Type B pancreatic cell (in vitro differentiated cells): ENCODE data around the gene CHD5. TPM values are rescaled to one million over a fixed set of nuclear protein-coding genes. Genes with fewer than 3 reads are reported as not detected.

Experiments used
- DNase-seq: peaks from one replicate; pipeline ENCODE4 v3.0.0; 2021; ENCODE audit warnings: mixed read lengths; ENCODE audit not compliant: unreplicated experiment; ENCODE audit errors: extremely low spot score
- H3K27ac Mint-ChIP-seq: 2 replicates; pipeline ENCODE4 v1.8.0; 2021; ENCODE audit warnings: mild to moderate bottlenecking, mixed read lengths
- H3K27me3 Mint-ChIP-seq: 2 replicates; pipeline ENCODE4 v1.8.0; 2021; ENCODE audit warnings: mixed read lengths
- H3K36me3 Mint-ChIP-seq: 2 replicates; pipeline ENCODE4 v1.8.0; 2021; ENCODE audit warnings: mixed read lengths
- H3K4me1 Mint-ChIP-seq: one replicate; pipeline ENCODE4 v1.8.0; 2021; ENCODE audit warnings: mixed read lengths; ENCODE audit not compliant: unreplicated experiment
- H3K4me3 Mint-ChIP-seq: 2 replicates; pipeline ENCODE4 v1.8.0; 2021; ENCODE audit warnings: mild to moderate bottlenecking, mixed read lengths
- H3K9me3 Mint-ChIP-seq: 2 replicates; pipeline ENCODE4 v1.8.0; 2021; ENCODE audit warnings: mixed read lengths
- total RNA-seq: library from RNA; stranded (reverse); gene quantifications from 2 replicates; pipeline ENCODE4 v1.2.1, GENCODE V29; 2021; ENCODE audit warnings: low replicate concordance
- TF ChIP-seq, protein P1 (sequence below): fragments of 200-600 bp; sonication (generic); conservative IDR thresholded peaks from 2 replicates; pipeline ENCODE4 v1.5.0; 2021; ENCODE audit warnings: antibody characterized with exemption, mild to moderate bottlenecking

The CHD5 gene
- total RNA-seq, 1 donor from 2014 or later = 0.70 TPM

DNA sequence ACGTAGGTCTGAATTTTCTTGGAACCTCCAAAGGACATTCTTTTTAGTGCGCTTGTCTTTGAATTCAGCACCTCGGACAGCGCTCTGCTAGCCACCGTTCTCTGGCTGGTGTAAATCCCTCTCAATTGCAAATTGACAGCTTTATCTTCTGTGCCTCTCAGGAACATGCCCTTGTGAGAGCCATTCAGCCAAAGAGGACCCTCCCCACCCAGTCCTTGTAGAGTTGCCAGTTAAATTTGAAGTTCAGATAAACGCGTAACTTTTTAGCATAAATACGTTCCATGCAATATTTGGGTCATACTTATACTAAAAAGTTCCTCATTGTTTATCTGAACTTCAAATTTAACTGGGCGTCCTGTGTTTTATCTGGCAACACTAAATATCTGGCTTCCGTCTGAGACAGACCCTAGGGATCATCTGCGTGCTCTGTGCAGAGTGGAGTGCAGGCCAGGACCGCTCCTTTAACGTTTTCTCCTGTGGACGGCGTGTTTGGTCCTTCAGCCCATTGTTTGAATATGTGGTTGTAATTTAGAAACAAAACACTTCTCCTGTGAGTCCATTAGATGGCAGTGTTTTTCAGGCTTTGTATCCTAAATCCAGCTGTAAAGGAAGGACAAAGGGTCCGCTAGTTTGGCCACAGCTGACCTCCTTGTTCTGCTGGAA, 127.4 kb downstream of the CHD5 start:
- no peak for DNase-seq
- Mint-ChIP-seq H3K4me1 (peaks cover 10% of the 10 kb centered on the region), H3K27me3 (peaks cover 43% of the 10 kb centered on the region), H3K27ac (no peak overlapping the region), H3K4me3 (no peak overlapping the region), H3K9me3 (no peaks in the 10 kb centered on the region), H3K36me3 (no peaks in the 10 kb centered on the region)
- TF ChIP-seq, protein P1, sequence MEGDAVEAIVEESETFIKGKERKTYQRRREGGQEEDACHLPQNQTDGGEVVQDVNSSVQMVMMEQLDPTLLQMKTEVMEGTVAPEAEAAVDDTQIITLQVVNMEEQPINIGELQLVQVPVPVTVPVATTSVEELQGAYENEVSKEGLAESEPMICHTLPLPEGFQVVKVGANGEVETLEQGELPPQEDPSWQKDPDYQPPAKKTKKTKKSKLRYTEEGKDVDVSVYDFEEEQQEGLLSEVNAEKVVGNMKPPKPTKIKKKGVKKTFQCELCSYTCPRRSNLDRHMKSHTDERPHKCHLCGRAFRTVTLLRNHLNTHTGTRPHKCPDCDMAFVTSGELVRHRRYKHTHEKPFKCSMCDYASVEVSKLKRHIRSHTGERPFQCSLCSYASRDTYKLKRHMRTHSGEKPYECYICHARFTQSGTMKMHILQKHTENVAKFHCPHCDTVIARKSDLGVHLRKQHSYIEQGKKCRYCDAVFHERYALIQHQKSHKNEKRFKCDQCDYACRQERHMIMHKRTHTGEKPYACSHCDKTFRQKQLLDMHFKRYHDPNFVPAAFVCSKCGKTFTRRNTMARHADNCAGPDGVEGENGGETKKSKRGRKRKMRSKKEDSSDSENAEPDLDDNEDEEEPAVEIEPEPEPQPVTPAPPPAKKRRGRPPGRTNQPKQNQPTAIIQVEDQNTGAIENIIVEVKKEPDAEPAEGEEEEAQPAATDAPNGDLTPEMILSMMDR = peak; percentile 84

Other genes starting within 250 kb of the CHD5 start
- gene NPHP4, start 187.9 kb downstream of the CHD5 start, total RNA-seq = 10.3 and 21.7 TPM in 2 replicates
- 1.7 and 7.2 TPM in 2 replicates for gene KCNAB2, start 134.4 kb downstream of the CHD5 start, total RNA-seq
- 499 and 541 TPM in 2 replicates for gene RPL22, start 19.3 kb upstream of the CHD5 start, total RNA-seq
- gene RNF207, start 25.8 kb upstream of the CHD5 start, total RNA-seq = 34.5 and 37.0 TPM in 2 replicates
- gene ICMT, start 55.6 kb upstream of the CHD5 start, total RNA-seq = 56.6 and 63.5 TPM in 2 replicates
- gene HES3, start 63.9 kb upstream of the CHD5 start, total RNA-seq = not detected in 2 replicates
- 6.1 and 8.5 TPM in 2 replicates for gene GPR153, start 80.8 kb upstream of the CHD5 start, total RNA-seq
- gene ACOT7, start 213.4 kb upstream of the CHD5 start, total RNA-seq = 31.8 and 40.0 TPM in 2 replicates
- 5.9 and 22.1 TPM in 2 replicates for gene HES2, start 239.6 kb upstream of the CHD5 start, total RNA-seq
- 13.8 and 15.6 TPM in 2 replicates for gene ESPN, start 244.5 kb upstream of the CHD5 start, total RNA-seq